ENCODE measurements around the gene ACVR1C.
"Not testable (repeated sequence)": the region's sequence is repeated elsewhere in the genome, so short reads cannot be mapped to it uniquely, and the experiment has no call there.

ACVR1C gene

GRCh38 chr2:157526070-157526469 lies 102.6 kb downstream of the ACVR1C start:
- H3K9ac ChIP-seq (ENCODE audit: insufficient read length): no peak overlapping the region
- H3K9me3 ChIP-seq (ENCODE audit: low read depth, low read length): no peaks in the 10 kb centered on the region
- no peak for DNase-seq (ENCODE audit: low read depth, low spot score)
- H3K4me3 ChIP-seq: no peak overlapping the region
- TF ChIP-seq EZH2 (IDR thresholded peaks at IDR 0.05) (no peak), POLR2AphosphoS5 (IDR thresholded peaks at IDR 0.05; ENCODE audit: borderline replicate concordance, low read depth, low read length) (no peak), FOXP2 (optimal IDR thresholded peaks at IDR 0.05; ENCODE audit: control extremely low read depth, extremely low read length, insufficient read depth) (no peak)
- H3K36me3 ChIP-seq (ENCODE audit: insufficient read depth, low read length): no peaks in the 10 kb centered on the region
- H3K27ac ChIP-seq: no peak overlapping the region

DNA sequence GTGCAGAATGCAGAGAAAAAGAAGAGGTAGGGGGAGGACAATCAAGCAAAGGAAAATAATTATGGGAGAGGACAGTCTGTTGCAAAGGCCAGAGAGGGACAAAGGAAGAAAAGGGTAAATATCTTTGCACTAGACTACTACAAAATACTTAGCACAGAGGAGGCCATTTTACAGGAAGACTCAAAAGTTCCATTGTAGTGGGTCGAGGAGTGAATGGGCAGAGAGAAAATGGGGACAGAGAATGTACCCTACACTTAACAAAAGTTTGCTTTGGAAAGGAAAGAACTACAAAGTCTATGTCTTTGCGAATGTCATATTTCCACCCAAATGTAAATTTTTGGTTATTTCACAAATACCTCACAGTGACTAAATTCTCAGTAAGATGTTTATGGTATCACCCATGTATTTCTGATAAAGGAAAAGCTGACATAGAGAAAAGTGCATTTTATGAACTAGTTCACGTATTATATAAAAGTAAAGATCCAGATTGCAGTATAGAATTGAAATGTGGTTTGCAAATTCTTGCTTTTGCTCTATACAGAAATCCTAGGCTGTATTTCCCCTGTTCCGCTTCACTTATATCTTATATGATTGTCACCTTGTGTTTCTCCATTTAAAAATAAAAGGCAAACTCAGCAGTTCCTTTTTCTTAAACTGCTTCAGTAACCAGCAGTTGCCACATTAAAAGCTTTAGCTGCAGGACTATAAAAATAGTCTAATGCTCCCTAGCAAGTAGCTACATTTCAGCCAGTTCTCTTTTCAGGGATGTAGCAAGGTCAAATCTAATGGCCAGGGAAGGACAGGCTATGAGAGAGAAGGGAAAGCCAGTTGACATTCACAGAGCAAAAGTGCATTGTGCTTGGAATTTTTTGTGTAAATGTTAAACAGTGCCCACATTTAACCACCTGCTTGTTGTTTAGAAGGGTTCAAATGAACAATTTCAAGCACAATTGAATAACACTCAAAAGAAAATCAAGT lies 105.1 kb downstream of the ACVR1C start:
- no peak for DNase-seq (ENCODE audit: low read depth, low spot score)
- TF ChIP-seq POLR2AphosphoS5 (IDR thresholded peaks at IDR 0.05; ENCODE audit: borderline replicate concordance, low read depth, low read length) (no peak), EZH2 (IDR thresholded peaks at IDR 0.05) (no peak), FOXP2 (optimal IDR thresholded peaks at IDR 0.05; ENCODE audit: control extremely low read depth, extremely low read length, insufficient read depth) (no peak)
- no peak overlapping the region for H3K27ac ChIP-seq
- H3K36me3 ChIP-seq (ENCODE audit: insufficient read depth, low read length): no peaks in the 10 kb centered on the region
- H3K4me3 ChIP-seq: no peak overlapping the region
- no peaks in the 10 kb centered on the region for H3K9me3 ChIP-seq (ENCODE audit: low read depth, low read length)
- no peak overlapping the region for H3K9ac ChIP-seq (ENCODE audit: insufficient read length)

DNA sequence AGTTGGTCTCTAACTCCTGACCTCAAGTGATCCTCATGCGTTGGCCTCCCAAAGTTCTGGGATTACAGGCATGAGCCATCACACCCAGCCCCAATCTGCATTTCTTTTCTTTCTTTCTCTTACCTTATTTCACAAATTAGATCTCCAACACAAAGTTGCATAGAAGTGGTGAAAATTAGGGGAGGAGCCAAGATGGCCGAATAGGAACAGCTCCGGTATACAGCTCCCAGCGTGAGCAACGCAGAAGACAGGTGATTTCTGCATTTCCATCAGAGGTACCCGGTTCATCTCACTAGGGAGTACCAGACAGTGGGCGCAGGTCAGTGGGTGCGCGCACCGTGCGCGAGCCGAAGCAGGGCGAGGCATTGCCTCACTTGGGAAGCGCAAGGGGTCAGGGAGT lies 113.7 kb downstream of the ACVR1C start:
- H3K27ac ChIP-seq; H3K36me3 ChIP-seq (ENCODE audit: insufficient read depth, low read length); H3K4me3 ChIP-seq; H3K9ac ChIP-seq (ENCODE audit: insufficient read length); DNase-seq (ENCODE audit: low read depth, low spot score); H3K9me3 ChIP-seq (ENCODE audit: low read depth, low read length): not testable (repeated sequence)

- no peak for DNase-seq (ENCODE audit: low read depth, low spot score)
- no peak overlapping the region for H3K9ac ChIP-seq (ENCODE audit: insufficient read length)
- no peaks in the 10 kb centered on the region for H3K9me3 ChIP-seq (ENCODE audit: low read depth, low read length)
- no peak for TF ChIP-seq POLR2AphosphoS5 (IDR thresholded peaks at IDR 0.05; ENCODE audit: borderline replicate concordance, low read depth, low read length)
- no peak for TF ChIP-seq FOXP2 (optimal IDR thresholded peaks at IDR 0.05; ENCODE audit: control extremely low read depth, extremely low read length, insufficient read depth)
- TF ChIP-seq EZH2 (IDR thresholded peaks at IDR 0.05): no peak
- H3K27ac ChIP-seq: no peak overlapping the region
- H3K36me3 ChIP-seq (ENCODE audit: insufficient read depth, low read length): no peaks in the 10 kb centered on the region
- no peak overlapping the region for H3K4me3 ChIP-seq
These were observed 118.9 kb downstream of the ACVR1C start for GRCh38 chr2:157509744-157510143.

GRCh38 chr2:157508676-157509075 lies 120.0 kb downstream of the ACVR1C start:
- Histone ChIP-seq H3K27ac (no peak overlapping the region), H3K36me3 (ENCODE audit: insufficient read depth, low read length) (no peaks in the 10 kb centered on the region), H3K9me3 (ENCODE audit: low read depth, low read length) (no peaks in the 10 kb centered on the region), H3K4me3 (no peak overlapping the region), H3K9ac (ENCODE audit: insufficient read length) (no peak overlapping the region)
- no peak for DNase-seq (ENCODE audit: low read depth, low spot score)
- TF ChIP-seq FOXP2 (optimal IDR thresholded peaks at IDR 0.05; ENCODE audit: control extremely low read depth, extremely low read length, insufficient read depth) (no peak), POLR2AphosphoS5 (IDR thresholded peaks at IDR 0.05; ENCODE audit: borderline replicate concordance, low read depth, low read length) (no peak), EZH2 (IDR thresholded peaks at IDR 0.05) (no peak)

DNA sequence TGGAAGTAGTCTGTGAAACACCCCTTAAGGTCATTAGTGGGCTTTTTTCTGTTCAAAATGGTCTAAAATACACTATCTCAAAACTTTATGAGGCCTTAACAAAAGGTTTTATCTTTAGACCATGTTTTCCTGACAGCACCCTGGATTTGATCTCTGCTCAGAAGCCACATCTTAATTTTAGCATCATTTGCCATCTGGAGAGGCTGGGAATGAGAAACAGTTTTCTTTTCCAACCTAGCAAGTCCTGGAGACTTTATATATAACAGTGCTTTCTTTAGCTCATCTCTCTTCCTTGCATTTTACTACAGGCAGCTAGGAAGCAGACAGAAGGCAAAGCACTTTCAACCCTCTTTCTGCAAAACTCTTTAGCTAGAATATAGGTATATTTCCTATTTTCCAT lies 122.1 kb downstream of the ACVR1C start:
- TF ChIP-seq POLR2AphosphoS5 (IDR thresholded peaks at IDR 0.05; ENCODE audit: borderline replicate concordance, low read depth, low read length) (no peak), EZH2 (IDR thresholded peaks at IDR 0.05) (no peak), FOXP2 (optimal IDR thresholded peaks at IDR 0.05; ENCODE audit: control extremely low read depth, extremely low read length, insufficient read depth) (no peak)
- H3K9ac ChIP-seq (ENCODE audit: insufficient read length): no peak overlapping the region
- H3K27ac ChIP-seq: no peak overlapping the region
- no peak for DNase-seq (ENCODE audit: low read depth, low spot score)
- no peaks in the 10 kb centered on the region for H3K9me3 ChIP-seq (ENCODE audit: low read depth, low read length)
- H3K36me3 ChIP-seq (ENCODE audit: insufficient read depth, low read length): no peaks in the 10 kb centered on the region
- H3K4me3 ChIP-seq: no peak overlapping the region

- TF ChIP-seq EZH2 (IDR thresholded peaks at IDR 0.05) (no peak), POLR2AphosphoS5 (IDR thresholded peaks at IDR 0.05; ENCODE audit: borderline replicate concordance, low read depth, low read length) (no peak), FOXP2 (optimal IDR thresholded peaks at IDR 0.05; ENCODE audit: control extremely low read depth, extremely low read length, insufficient read depth) (no peak)
- Histone ChIP-seq H3K36me3 (ENCODE audit: insufficient read depth, low read length) (no peaks in the 10 kb centered on the region), H3K4me3 (no peak overlapping the region), H3K9me3 (ENCODE audit: low read depth, low read length) (no peaks in the 10 kb centered on the region), H3K9ac (ENCODE audit: insufficient read length) (no peak overlapping the region), H3K27ac (no peak overlapping the region)
- no peak for DNase-seq (ENCODE audit: low read depth, low spot score)
These were observed 124.0 kb downstream of the ACVR1C start for GRCh38 chr2:157504623-157505022.

DNA sequence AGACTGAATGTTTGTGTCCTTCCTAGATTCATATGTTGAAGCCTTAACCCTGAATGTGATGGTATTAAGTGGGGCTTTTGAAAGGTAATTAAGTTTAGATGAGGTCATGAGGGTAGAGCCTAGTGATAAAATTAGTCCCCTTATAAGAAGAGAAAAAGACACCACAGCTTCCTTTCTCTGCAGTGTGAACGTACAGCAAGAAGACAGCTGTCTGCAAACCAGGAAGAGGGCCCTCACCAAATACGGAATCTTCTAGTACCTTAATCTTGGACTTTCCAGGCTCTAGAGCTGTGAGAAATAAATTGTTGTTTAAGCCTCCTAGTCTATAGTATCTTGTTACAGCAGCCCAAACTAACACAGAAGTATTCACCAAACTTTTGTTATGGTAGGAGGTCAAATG lies 127.6 kb downstream of the ACVR1C start:
- H3K9ac ChIP-seq (ENCODE audit: insufficient read length): no peak overlapping the region
- H3K4me3 ChIP-seq: no peak overlapping the region
- no peaks in the 10 kb centered on the region for H3K36me3 ChIP-seq (ENCODE audit: insufficient read depth, low read length)
- TF ChIP-seq FOXP2 (optimal IDR thresholded peaks at IDR 0.05; ENCODE audit: control extremely low read depth, extremely low read length, insufficient read depth) (no peak), POLR2AphosphoS5 (IDR thresholded peaks at IDR 0.05; ENCODE audit: borderline replicate concordance, low read depth, low read length) (no peak), EZH2 (IDR thresholded peaks at IDR 0.05) (no peak)
- no peaks in the 10 kb centered on the region for H3K9me3 ChIP-seq (ENCODE audit: low read depth, low read length)
- no peak overlapping the region for H3K27ac ChIP-seq
- no peak for DNase-seq (ENCODE audit: low read depth, low spot score)

- no peak for TF ChIP-seq FOXP2 (optimal IDR thresholded peaks at IDR 0.05; ENCODE audit: control extremely low read depth, extremely low read length, insufficient read depth)
- TF ChIP-seq EZH2 (IDR thresholded peaks at IDR 0.05): no peak
- TF ChIP-seq POLR2AphosphoS5 (IDR thresholded peaks at IDR 0.05; ENCODE audit: borderline replicate concordance, low read depth, low read length): no peak
- H3K27ac ChIP-seq: no peak overlapping the region
- no peak for DNase-seq (ENCODE audit: low read depth, low spot score)
- H3K4me3 ChIP-seq: no peak overlapping the region
- no peaks in the 10 kb centered on the region for H3K9me3 ChIP-seq (ENCODE audit: low read depth, low read length)
- H3K36me3 ChIP-seq (ENCODE audit: insufficient read depth, low read length): no peaks in the 10 kb centered on the region
- H3K9ac ChIP-seq (ENCODE audit: insufficient read length): no peak overlapping the region
These were observed 128.3 kb downstream of the ACVR1C start for GRCh38 chr2:157500334-157500733.

All from SK-N-MC (cell line).